Measurements from ENCODE around the gene UBASH3B.

Gene UBASH3B

GRCh38 chr11:122733318-122733717, 77.8 kb downstream of the UBASH3B start:
- TF ChIP-seq GABPA (IDR thresholded peaks at IDR 0.05; ENCODE audit: low read depth) (no peak), REST (IDR thresholded peaks at IDR 0.05; ENCODE audit: insufficient replicate concordance, low read depth) (no peak), SPI1 (IDR thresholded peaks at IDR 0.05; ENCODE audit: borderline replicate concordance, low read depth) (no peak), POLR2AphosphoS5 (IDR thresholded peaks at IDR 0.05; ENCODE audit: low read depth) (no peak)
- TF ChIP-seq, protein P1, sequence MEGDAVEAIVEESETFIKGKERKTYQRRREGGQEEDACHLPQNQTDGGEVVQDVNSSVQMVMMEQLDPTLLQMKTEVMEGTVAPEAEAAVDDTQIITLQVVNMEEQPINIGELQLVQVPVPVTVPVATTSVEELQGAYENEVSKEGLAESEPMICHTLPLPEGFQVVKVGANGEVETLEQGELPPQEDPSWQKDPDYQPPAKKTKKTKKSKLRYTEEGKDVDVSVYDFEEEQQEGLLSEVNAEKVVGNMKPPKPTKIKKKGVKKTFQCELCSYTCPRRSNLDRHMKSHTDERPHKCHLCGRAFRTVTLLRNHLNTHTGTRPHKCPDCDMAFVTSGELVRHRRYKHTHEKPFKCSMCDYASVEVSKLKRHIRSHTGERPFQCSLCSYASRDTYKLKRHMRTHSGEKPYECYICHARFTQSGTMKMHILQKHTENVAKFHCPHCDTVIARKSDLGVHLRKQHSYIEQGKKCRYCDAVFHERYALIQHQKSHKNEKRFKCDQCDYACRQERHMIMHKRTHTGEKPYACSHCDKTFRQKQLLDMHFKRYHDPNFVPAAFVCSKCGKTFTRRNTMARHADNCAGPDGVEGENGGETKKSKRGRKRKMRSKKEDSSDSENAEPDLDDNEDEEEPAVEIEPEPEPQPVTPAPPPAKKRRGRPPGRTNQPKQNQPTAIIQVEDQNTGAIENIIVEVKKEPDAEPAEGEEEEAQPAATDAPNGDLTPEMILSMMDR (IDR thresholded peaks at IDR 0.05; ENCODE audit: insufficient read depth, low read length), result no peak
- Histone ChIP-seq H3K27me3 (ENCODE audit: insufficient read depth, poor library complexity, severe bottlenecking) (no peaks in the 10 kb centered on the region), H3K27ac (replicated peaks) (no peak overlapping the region), H3K4me3 (replicated peaks; ENCODE audit: insufficient read depth, low read length) (no peak overlapping the region)
- DNase-seq (ENCODE audit: low read depth in 1 of 2, low spot score in 1 of 2), result no peak

- DNase-seq (ENCODE audit: low read depth in 1 of 2, low spot score in 1 of 2), result no peak
- Histone ChIP-seq H3K27ac (replicated peaks) (no peak overlapping the region), H3K4me3 (replicated peaks; ENCODE audit: insufficient read depth, low read length) (no peak overlapping the region), H3K27me3 (ENCODE audit: insufficient read depth, poor library complexity, severe bottlenecking) (no peaks in the 10 kb centered on the region)
- no peak for TF ChIP-seq SPI1 (IDR thresholded peaks at IDR 0.05; ENCODE audit: borderline replicate concordance, low read depth)
- no peak for TF ChIP-seq POLR2AphosphoS5 (IDR thresholded peaks at IDR 0.05; ENCODE audit: low read depth)
- TF ChIP-seq, protein P1 (IDR thresholded peaks at IDR 0.05; ENCODE audit: insufficient read depth, low read length), result no peak
- TF ChIP-seq REST (IDR thresholded peaks at IDR 0.05; ENCODE audit: insufficient replicate concordance, low read depth), result no peak
- TF ChIP-seq GABPA (IDR thresholded peaks at IDR 0.05; ENCODE audit: low read depth), result no peak
Observed at GRCh38 chr11:122734848-122735496, 79.5 kb downstream of the UBASH3B start.

- Histone ChIP-seq H3K27ac (replicated peaks) (no peak overlapping the region), H3K27me3 (ENCODE audit: insufficient read depth, poor library complexity, severe bottlenecking) (no peaks in the 10 kb centered on the region), H3K4me3 (replicated peaks; ENCODE audit: insufficient read depth, low read length) (no peak overlapping the region)
- no peak for DNase-seq (ENCODE audit: low read depth in 1 of 2, low spot score in 1 of 2)
- TF ChIP-seq POLR2AphosphoS5 (IDR thresholded peaks at IDR 0.05; ENCODE audit: low read depth) (no peak), SPI1 (IDR thresholded peaks at IDR 0.05; ENCODE audit: borderline replicate concordance, low read depth) (no peak), REST (IDR thresholded peaks at IDR 0.05; ENCODE audit: insufficient replicate concordance, low read depth) (no peak), GABPA (IDR thresholded peaks at IDR 0.05; ENCODE audit: low read depth) (no peak)
- TF ChIP-seq, protein P1 (IDR thresholded peaks at IDR 0.05; ENCODE audit: insufficient read depth, low read length), result no peak
Observed at GRCh38 chr11:122737951-122738693, 82.6 kb downstream of the UBASH3B start.

All from HL-60 (cell line).